Suppressor macrophage treated with lipopolysaccharide for 4 hours (primary cell): Measurements from ENCODE around the gene MRE11.
A peak's percentile ranks its signal among the peaks of the same experiment; 100 is the strongest.

Experiments
- DNase-seq: peaks from one replicate; pipeline ENCODE4 v3.0.0-alpha.2; 2020

Gene MRE11

DNA sequence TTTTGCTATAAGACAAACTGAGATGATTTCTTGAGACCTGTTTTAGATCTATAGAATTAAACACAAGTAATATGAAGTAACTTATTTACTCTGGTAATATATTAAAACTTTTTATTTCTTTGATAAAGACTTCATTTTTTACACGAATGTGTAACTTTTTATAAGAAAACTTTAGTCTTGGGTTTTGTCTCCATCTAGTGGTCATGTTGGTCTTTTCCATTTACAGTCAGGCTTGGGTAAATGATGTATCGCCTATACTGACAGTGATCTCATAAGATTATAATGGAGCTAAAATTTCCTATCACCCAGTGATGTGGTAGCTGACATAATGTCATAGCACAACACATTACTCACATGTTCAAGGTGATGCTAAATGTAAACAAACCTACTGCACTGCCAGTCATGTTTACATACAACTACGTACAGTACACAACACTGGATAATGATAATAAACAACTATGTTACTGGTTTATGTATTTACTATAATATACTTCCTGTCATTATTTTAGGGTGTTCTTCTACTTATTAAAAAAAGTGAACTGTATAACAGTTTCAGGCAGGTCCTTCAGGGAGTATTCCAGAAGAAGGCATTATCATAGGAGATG is 11.1 kb upstream of the MRE11 start:
- DNase-seq: peak; percentile 81

DNA sequence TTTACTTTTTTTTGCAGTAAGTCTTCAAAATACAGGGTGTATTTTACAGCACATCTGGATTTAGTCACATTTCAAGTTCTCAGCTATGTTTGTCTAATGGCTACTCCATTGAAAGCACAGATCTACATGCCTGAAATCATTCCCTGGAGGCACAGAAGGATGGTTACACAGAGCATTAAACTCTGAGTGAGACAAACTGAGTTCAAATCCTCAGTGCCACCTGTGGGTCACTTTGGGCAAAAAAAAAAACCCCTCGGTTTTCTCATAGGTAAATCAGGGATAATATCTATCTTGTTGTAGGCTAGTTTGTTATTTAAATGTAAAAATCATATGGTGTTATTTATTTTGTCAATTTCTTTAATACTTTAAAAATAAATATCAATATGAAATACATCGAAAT is 7.9 kb upstream of the MRE11 start:
- no peak for DNase-seq

DNA sequence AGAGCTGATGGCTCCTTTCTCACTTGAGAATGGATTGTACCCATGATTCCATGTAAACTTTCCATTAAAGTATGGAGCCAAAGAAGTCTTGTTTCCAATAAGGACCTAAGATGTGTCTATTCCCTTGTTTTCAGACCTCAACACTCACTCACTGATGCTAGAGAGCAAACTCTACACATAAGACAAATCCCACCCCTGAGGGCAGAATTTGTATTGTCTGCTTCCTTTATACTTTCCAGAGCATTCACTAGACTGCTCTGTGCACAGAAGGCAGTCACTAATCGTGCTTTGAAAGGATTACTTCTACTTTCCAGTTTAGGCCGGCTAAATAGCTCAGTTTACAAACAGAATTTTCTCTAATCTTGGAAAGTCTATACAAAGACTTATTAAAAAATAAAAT is 6.5 kb upstream of the MRE11 start:
- no peak for DNase-seq

DNA sequence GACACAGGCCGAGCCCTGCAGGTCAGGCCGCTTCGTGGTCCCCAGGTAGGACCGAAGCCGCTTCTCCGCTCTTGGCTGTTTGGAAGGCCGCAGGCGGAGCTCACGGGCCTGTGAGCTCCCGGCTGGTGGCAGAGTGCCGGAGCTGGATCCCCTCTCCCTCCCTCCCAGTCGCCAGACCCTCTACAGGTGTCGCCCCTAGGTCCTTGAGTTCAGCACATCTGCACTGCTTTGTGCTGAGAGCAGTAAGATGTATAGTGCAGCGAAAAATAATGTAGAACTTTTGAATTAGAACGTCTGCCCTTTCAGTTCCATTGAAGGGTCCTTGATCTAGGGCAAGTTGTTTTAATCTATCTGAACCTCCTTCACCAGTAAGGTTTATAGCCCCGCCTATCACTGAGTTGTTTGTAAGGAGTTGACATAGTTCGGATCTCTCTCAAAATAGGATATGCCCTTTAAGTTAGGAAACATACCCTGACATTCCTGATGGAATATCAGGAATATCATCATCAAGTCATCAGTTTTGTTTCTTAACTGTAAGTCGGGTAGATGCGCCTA is 559 bp upstream of the MRE11 start:
- DNase-seq: peak; percentile 8

DNA sequence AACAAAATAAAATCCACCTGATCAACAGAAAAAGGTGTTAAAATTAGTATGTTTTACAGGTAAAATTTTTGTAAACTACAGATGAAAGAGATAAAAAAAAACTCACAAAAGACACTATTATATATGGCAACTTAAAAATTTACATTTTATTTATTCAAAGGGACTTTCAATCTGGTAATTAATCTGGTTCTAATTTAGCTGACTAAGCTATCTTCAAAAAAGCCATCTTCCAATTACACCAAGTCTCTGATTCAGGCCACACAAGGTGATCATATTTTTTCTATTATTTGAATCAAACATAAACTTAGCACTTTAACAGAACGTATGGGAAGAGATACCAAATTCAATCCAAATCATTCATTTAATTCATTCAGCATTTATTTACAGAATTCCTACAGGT is 7.6 kb downstream of the MRE11 start:
- DNase-seq: no peak

DNA sequence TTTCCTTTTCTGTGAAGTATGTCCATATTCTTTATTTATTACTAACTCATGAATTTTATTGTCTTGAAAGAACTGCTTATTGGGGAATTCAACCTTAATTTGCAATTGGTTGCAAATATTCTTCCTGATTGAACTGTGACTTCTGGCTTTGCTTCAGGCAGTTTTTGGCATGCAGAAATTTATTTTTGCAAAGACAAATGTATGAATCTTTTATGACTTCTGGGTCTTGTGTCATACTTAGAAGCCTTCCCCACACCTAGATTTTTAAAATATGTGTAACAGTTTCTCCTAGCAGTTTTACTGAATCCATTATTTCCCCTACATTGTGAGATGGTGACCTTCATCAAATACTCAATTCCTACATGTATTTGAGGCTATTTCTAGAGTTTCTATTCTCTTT is 12.3 kb downstream of the MRE11 start:
- no peak for DNase-seq

GRCh38 chr11:94477624-94478023 is 16.0 kb downstream of the MRE11 start:
- DNase-seq: no peak

DNA sequence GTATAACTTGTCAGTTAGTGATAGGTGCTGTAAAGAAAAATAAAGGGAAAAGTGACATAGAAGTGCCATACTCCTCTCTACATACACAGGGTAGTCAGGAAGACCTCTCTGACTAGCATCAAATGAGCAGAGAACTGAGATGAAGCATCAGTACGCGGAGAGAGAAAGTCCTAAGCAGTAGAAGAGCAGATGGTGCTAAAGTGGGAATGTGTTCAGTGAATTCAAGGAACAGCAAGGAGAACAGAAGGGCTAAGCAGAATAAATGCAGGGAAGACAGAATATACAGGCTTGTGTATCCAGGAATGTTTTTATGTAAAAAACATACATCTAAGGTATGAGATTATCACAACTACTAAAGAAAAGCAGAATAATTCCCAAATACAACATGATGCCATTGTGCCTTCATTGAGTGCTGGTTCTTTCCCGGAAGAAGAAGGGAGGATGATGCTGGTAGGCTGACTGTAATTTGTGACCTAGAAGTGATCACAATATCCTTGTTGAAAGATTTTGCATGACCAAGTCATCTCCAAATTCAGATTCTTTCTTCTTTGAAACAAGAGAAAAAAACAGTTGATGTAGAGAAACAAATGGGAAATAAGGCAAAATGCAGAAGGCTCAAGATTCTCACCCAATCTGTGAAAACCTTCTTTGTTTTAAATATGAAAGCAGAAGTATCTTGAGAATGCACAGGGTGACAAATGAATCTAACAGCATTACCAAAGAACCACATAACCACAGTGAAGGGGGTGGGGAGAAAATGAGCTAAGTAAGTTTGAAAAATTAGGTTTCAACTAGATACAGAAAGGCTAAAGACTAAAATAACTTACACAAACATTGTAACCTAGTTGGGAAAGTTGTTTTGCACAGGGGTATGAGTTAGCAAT is 20.5 kb downstream of the MRE11 start:
- DNase-seq: peak; percentile 84

GRCh38 chr11:94469416-94469815 is 24.2 kb downstream of the MRE11 start:
- DNase-seq: peak; percentile 54

DNA sequence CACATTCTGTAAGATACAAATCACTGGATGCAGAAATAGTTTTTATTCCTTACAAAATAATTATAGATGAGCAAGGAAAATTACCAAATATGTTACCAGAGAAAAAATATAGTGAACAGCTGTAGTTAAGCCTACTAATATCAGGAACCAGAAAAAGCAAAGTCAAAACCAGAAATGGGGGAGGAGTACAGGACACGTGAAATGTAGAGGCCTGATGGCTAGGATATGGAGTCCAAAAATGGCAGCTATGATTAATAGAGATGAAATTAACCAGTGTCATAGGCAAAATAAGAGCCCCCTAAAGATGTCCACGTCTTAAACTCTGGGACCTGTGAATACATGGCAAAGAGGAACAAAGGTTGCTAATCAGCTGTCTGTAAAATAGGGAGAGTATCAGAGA is 34.1 kb downstream of the MRE11 start:
- no peak for DNase-seq

GRCh38 chr11:94457118-94458029 is 36.3 kb downstream of the MRE11 start:
- DNase-seq: peak; percentile 22

DNA sequence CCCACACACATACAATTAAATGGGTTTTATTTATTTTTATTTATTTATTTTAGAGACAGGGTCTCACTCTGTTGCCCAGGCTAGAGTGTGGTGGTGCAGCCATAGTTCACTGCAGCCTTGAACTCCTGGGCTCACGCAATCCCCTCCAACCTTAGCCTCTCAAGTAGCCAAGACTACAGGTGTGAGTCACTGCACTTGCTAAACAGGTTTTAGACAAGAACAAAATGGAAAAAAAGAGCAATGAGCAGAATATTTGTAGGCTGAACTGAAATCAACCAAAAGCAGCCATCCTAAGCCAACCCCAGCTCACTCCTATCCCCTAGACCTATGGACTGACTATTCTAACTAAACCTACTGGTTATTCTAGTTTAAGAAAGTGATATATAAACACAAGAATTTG is 37.8 kb downstream of the MRE11 start:
- no peak for DNase-seq

- DNase-seq: no peak
These were observed 39.3 kb downstream of the MRE11 start for GRCh38 chr11:94454301-94454700.

GRCh38 chr11:94452988-94453387 is 40.7 kb downstream of the MRE11 start:
- DNase-seq: no peak

DNA sequence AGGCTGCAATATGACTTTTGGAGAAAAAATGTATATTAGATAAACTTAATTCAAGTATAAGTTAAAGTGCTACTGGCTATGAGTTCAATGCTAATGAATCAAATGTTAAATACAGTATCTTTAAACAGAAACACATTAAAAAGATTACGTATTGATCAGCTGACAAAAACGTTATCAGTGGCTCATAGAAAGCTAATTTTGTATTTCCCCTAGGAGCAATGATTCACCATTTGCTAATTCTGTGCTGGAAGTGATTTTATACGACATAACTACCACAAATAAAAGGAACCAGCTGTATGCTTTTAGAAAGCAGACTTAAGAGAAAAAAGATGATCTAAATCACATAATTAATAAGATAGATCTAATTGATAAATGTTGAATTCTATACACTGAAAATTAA is 43.6 kb downstream of the MRE11 start:
- peak; percentile 47 for DNase-seq

DNA sequence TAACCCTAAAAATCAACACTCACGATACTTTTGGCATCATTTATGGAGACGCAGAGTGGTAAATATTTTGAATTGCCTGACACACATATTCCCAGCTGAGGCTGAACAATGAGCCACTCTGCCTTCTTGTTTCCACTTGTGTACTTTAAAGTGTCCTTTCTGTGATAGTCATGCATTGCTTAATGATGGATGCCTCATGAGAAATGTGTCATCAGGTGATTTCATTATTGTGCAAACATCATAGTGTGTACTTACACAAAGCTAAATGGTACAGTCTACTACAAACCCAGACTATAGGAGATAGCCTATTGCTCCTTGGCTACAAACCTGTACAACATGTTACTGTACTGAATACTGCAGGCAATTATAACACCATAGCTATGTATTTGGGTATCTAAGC is 44.2 kb downstream of the MRE11 start:
- DNase-seq: peak; percentile 83

DNA sequence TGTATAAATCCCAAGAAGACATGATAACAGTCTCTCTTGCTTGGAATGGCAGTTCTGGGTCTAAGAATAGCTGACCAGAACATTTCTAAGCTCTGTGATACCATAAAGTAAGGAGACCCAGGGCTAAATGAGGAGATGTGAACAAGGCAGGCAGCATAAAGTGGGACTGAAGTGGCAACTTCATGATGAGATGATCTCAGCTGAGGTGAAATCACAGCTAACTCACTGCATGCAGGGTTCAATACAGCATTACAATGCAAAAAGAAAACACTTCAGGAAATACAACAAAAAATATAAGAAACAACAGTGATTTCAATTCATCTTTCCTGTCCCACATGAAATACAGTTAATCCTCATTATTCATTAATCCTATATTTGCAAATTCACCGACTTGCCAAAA is 44.6 kb downstream of the MRE11 start:
- peak; percentile 13 for DNase-seq

- no peak for DNase-seq
These were observed 46.5 kb downstream of the MRE11 start for GRCh38 chr11:94447149-94447548.

DNA sequence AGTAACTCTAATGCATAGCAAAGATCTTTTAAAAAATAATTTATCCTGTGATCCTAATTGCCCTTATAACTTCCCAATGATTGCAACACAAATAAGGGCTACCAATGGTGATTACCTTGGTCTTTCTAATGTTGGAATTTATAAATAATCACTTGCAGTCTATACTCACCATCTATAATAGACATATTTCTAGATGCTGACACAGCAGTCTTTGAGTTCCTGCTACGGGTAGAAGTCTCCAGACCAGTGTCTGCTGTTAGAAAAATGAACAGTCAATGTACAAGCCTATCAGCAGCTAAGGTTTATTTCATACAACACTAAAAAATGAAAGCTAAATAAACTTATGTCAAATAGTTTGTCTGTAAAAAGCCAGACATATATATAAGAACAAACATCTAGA is 48.0 kb downstream of the MRE11 start:
- no peak for DNase-seq

- DNase-seq: no peak
These were observed 60.6 kb downstream of the MRE11 start for GRCh38 chr11:94433049-94433448.

- DNase-seq: no peak
These were observed 69.0 kb downstream of the MRE11 start for GRCh38 chr11:94424662-94425061.

GRCh38 chr11:94424011-94424410 is 69.6 kb downstream of the MRE11 start:
- DNase-seq: no peak

DNA sequence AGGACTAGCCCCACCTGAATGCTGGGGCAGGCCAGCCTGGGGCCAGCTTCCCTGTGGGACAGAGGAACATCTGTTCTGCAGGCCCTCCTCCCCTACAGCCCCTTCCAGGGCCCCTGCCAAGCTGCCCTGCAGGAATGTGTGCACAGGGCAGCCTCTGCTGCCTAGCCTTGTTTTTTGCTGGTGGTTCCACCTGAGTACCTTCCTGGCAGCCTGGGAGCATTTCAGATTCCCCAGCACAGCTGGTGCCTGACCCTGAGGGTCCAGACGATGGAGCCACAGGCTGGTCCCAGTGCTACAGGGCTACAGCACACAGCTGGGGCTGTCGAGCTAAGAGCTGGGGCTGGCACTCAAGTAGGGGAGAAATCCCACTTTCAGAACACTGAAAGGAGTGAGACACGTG is 70.1 kb downstream of the MRE11 start:
- no peak for DNase-seq
